ENCODE measurements around the gene PRICKLE2. TPM values are rescaled to one million over a fixed set of nuclear protein-coding genes. Genes with fewer than 3 reads are reported as not detected.
A peak's percentile ranks its signal among the peaks of the same experiment; 100 is the strongest.

The PRICKLE2 gene
- total RNA-seq, 2 experiments from 2014 or later: not detected

GRCh38 chr3:64048631-64049061, 176.6 kb downstream of the PRICKLE2 start:
- ChIA-PET CTCF (interaction anchor here (1.4 kb wide), 1 partner anchor 25 kb away, joined by 3 read pairs; no protein-coding TSS in a partner anchor), POLR2A (no interaction called here)
- H3K9me3 Mint-ChIP-seq: no peaks in the 10 kb centered on the region
- no peak for TF ChIP-seq CTCF (IDR thresholded peaks at IDR 0.05)
- peaks cover 23% of the 10 kb centered on the region for H3K27me3 Mint-ChIP-seq
- no peaks in the 10 kb centered on the region for H3K36me3 Mint-ChIP-seq (ENCODE audit: low read depth)
- peaks cover 6% of the 10 kb centered on the region for H3K4me1 Mint-ChIP-seq (ENCODE audit: low read depth)
- intact Hi-C loops (cut with micrococcal nuclease): no loop called here
- ATAC-seq: peak; percentile 87
- peak; percentile 22 for DNase-seq
- no peak overlapping the region for H3K4me3 Mint-ChIP-seq
- no peak overlapping the region for H3K27ac Mint-ChIP-seq

- POLR2A ChIA-PET: no interaction called here
- CTCF ChIA-PET: interaction anchor here (1.4 kb wide), 1 partner anchor 24 kb away, joined by 3 read pairs; no protein-coding TSS in a partner anchor
- DNase-seq: no peak
- TF ChIP-seq CTCF (IDR thresholded peaks at IDR 0.05): no peak
- Mint-ChIP-seq H3K4me3 (no peak overlapping the region), H3K4me1 (ENCODE audit: low read depth) (peaks cover 6% of the 10 kb centered on the region), H3K27me3 (peaks cover 27% of the 10 kb centered on the region), H3K9me3 (no peaks in the 10 kb centered on the region), H3K36me3 (ENCODE audit: low read depth) (no peaks in the 10 kb centered on the region), H3K27ac (no peak overlapping the region)
- no peak for ATAC-seq
- intact Hi-C loops (cut with micrococcal nuclease): no loop called here
Observed at GRCh38 chr3:64047787-64048186, 177.5 kb downstream of the PRICKLE2 start.

- Mint-ChIP-seq H3K9me3 (no peaks in the 10 kb centered on the region), H3K27me3 (peaks cover 28% of the 10 kb centered on the region), H3K4me3 (no peak overlapping the region), H3K36me3 (ENCODE audit: low read depth) (no peaks in the 10 kb centered on the region), H3K27ac (no peak overlapping the region), H3K4me1 (ENCODE audit: low read depth) (peaks cover 6% of the 10 kb centered on the region)
- no peak for DNase-seq
- POLR2A ChIA-PET: no interaction called here
- no peak for TF ChIP-seq CTCF (IDR thresholded peaks at IDR 0.05)
- intact Hi-C loops (cut with micrococcal nuclease): no loop called here
- ATAC-seq: no peak
- CTCF ChIA-PET: interaction anchor here (0.7 to 1.4 kb wide), 2 partner anchors 16 to 17 kb away, joined by 3 read pairs; no protein-coding TSS in a partner anchor
Observed at GRCh38 chr3:64046996-64047594, 178.2 kb downstream of the PRICKLE2 start.

- no peaks in the 10 kb centered on the region for H3K9me3 Mint-ChIP-seq
- ChIA-PET POLR2A (no interaction called here), CTCF (interaction anchor here (0.7 to 1.4 kb wide), 2 partner anchors 15 to 16 kb away, joined by 3 read pairs; no protein-coding TSS in a partner anchor)
- no peak for DNase-seq
- no peak for TF ChIP-seq CTCF (IDR thresholded peaks at IDR 0.05)
- peaks cover 28% of the 10 kb centered on the region for H3K27me3 Mint-ChIP-seq
- H3K36me3 Mint-ChIP-seq (ENCODE audit: low read depth): no peaks in the 10 kb centered on the region
- H3K4me3 Mint-ChIP-seq: no peak overlapping the region
- intact Hi-C loops (cut with micrococcal nuclease): no loop called here
- peaks cover 6% of the 10 kb centered on the region for H3K4me1 Mint-ChIP-seq (ENCODE audit: low read depth)
- ATAC-seq: no peak
- H3K27ac Mint-ChIP-seq: no peak overlapping the region
Observed at GRCh38 chr3:64046592-64046991, 178.7 kb downstream of the PRICKLE2 start.

- no peak overlapping the region for H3K27ac Mint-ChIP-seq
- intact Hi-C loops (cut with micrococcal nuclease): no loop called here
- H3K36me3 Mint-ChIP-seq (ENCODE audit: low read depth): no peaks in the 10 kb centered on the region
- peaks cover 35% of the 10 kb centered on the region for H3K27me3 Mint-ChIP-seq
- ChIA-PET POLR2A (no interaction called here), CTCF (no interaction called here)
- no peak for ATAC-seq
- no peak for DNase-seq
- H3K9me3 Mint-ChIP-seq: no peaks in the 10 kb centered on the region
- no peak for TF ChIP-seq CTCF (IDR thresholded peaks at IDR 0.05)
- H3K4me3 Mint-ChIP-seq: no peak overlapping the region
- no peaks in the 10 kb centered on the region for H3K4me1 Mint-ChIP-seq (ENCODE audit: low read depth)
Observed at GRCh38 chr3:64042952-64043351, 182.3 kb downstream of the PRICKLE2 start.

Other genes starting within 250 kb of the PRICKLE2 start
- gene PSMD6, start 202.0 kb downstream of the PRICKLE2 start, total RNA-seq: 100 to 1,000 TPM; 110 to 113 TPM